CD4-positive, alpha-beta T cell treated with Interleukin-4 for 1 hour (primary cell): ENCODE data around the gene ACAD11.
"Not testable (repeated sequence)": the region's sequence is repeated elsewhere in the genome, so short reads cannot be mapped to it uniquely, and the experiment has no call there.

ENCODE experiments used
- DNase-seq, 2 donors: peaks; one replicate each; pipeline ENCODE4 v3.0.0-alpha.2; 2020 to 2022

Gene ACAD11

GRCh38 chr3:132596816-132597433 lies 62.7 kb downstream of the ACAD11 start, which contains the start of gene ACKR4:
Gene ACKR4, plus strand, starts transcription at chr3:132597270. Its CDS starts 3,128 bp downstream, at chr3:132600398.
- DNase-seq = no peak

GRCh38 chr3:132596326-132596725 lies 63.3 kb downstream of the ACAD11 start:
- DNase-seq = no peak

GRCh38 chr3:132595014-132595413 lies 64.6 kb downstream of the ACAD11 start:
- DNase-seq = no peak

- DNase-seq = no peak
Measured at GRCh38 chr3:132594498-132594897, 65.1 kb downstream of the ACAD11 start.

GRCh38 chr3:132593947-132594323 lies 65.7 kb downstream of the ACAD11 start:
- no peak for DNase-seq

GRCh38 chr3:132593241-132593946 lies 66.2 kb downstream of the ACAD11 start:
- no peak for DNase-seq

- DNase-seq = no peak
Measured at GRCh38 chr3:132592216-132592615, 67.4 kb downstream of the ACAD11 start.

- no peak for DNase-seq
Measured at GRCh38 chr3:132587401-132587800, 72.2 kb downstream of the ACAD11 start.

- DNase-seq = no peak
Measured at GRCh38 chr3:132573797-132574211, 85.8 kb downstream of the ACAD11 start.

- no peak for DNase-seq
Measured at GRCh38 chr3:132570016-132570415, 89.6 kb downstream of the ACAD11 start.

- no peak for DNase-seq
Measured at GRCh38 chr3:132569580-132569979, 90.0 kb downstream of the ACAD11 start.

GRCh38 chr3:132569153-132569552 lies 90.5 kb downstream of the ACAD11 start:
- no peak for DNase-seq

- no peak for DNase-seq
Measured at GRCh38 chr3:132568422-132568821, 91.2 kb downstream of the ACAD11 start.

- no peak for DNase-seq
Measured at GRCh38 chr3:132564070-132564465, 95.5 kb downstream of the ACAD11 start.

GRCh38 chr3:132563420-132564069 lies 96.1 kb downstream of the ACAD11 start:
- DNase-seq = no peak

GRCh38 chr3:132561003-132561402 lies 98.6 kb downstream of the ACAD11 start:
- no peak for DNase-seq

- no peak for DNase-seq
Measured at GRCh38 chr3:132556508-132557159, 103.0 kb downstream of the ACAD11 start.

- DNase-seq = not testable (repeated sequence)
Measured at GRCh38 chr3:132556036-132556386, 103.6 kb downstream of the ACAD11 start.

GRCh38 chr3:132555306-132556035 lies 104.1 kb downstream of the ACAD11 start:
- no peak for DNase-seq

- no peak for DNase-seq
Measured at GRCh38 chr3:132554437-132554836, 105.2 kb downstream of the ACAD11 start.

- DNase-seq = no peak
Measured at GRCh38 chr3:132553826-132554225, 105.8 kb downstream of the ACAD11 start.

GRCh38 chr3:132550579-132551305 lies 108.9 kb downstream of the ACAD11 start:
- no peak for DNase-seq
